SK-N-SH (cell line): ENCODE data around the gene ETS1.

Experiments
- EP300 ChIP-seq, 2 experiments: IDR thresholded peaks; 2 replicates each; pipeline versions ENCODE4 v1.4.0 to v1.6.1; 2012; ENCODE audit warnings: borderline replicate concordance in 1 of 2, low read depth in 1 of 2, low read length in 1 of 2
- FOXM1 ChIP-seq: IDR thresholded peaks from 2 replicates; pipeline ENCODE4 v1.4.0; 2012; ENCODE audit warnings: low read depth, mild to moderate bottlenecking
- RFX5 ChIP-seq: IDR thresholded peaks from 2 replicates; pipeline ENCODE4 v1.6.1; 2012; ENCODE audit warnings: mild to moderate bottlenecking, improper control_type of control experiment, low read length
- SMC3 ChIP-seq: IDR thresholded peaks from 2 replicates; pipeline ENCODE4 v1.6.1; 2012; ENCODE audit warnings: low read depth, low read length, improper control_type of control experiment

GRCh38 chr11:128456566-128457268 lies 130.6 kb downstream of the ETS1 start:
- TF ChIP-seq EP300 (IDR thresholded peaks at IDR 0.05; ENCODE audit: borderline replicate concordance in 1 of 2, low read depth in 1 of 2, low read length in 1 of 2): no peak
- TF ChIP-seq RFX5: no peak
- no peak for TF ChIP-seq FOXM1
- no peak for TF ChIP-seq SMC3
